PC-3 (cell line): Measurements from ENCODE around the gene RRAS. TPM values are rescaled to one million over a fixed set of nuclear protein-coding genes. Genes with fewer than 3 reads are reported as not detected.

Source experiments
- ATAC-seq: fragments of 200-7000 bp; cut with Tn5 transposase; 2 replicates; pipeline ENCODE4 v1.9.1; 2020; ENCODE audit warnings: mild to moderate bottlenecking, moderate library complexity
- BruUV-seq: library from RNA; stranded (reverse); fragments of 400-500 nt; replicated peaks from 2 replicates; lab custom pipeline; 2021; lab: Mats Ljungman, UMichigan
- CTCF ChIA-PET: fragments of 300-600 bp; sonication (Branson Sonifier 250); formaldehyde crosslinking; loops from one replicate; lab custom pipeline; 2022; ENCODE audit warnings: antibody characterized with exemption; lab: Charles Lee
- POLR2A ChIA-PET: fragments of 300-600 bp; sonication (Branson Sonifier 250); formaldehyde crosslinking; loops from one replicate; lab custom pipeline; 2022; ENCODE audit warnings: antibody characterized with exemption; ENCODE audit not compliant: unreplicated experiment; lab: Charles Lee
- DNase-seq: peaks from one replicate; pipeline ENCODE4 v3.0.0-alpha.2; 2015
- H2AFZ ChIP-seq: fragments of 300-600 bp; sonication (generic); 2 replicates; pipeline ENCODE4 v1.6.0; 2016; ENCODE audit warnings: antibody characterized with exemption, low read length
- H3F3A ChIP-seq: fragments of 300-600 bp; sonication (generic); one replicate; pipeline ENCODE4 v1.6.0; 2017; ENCODE audit warnings: antibody characterized with exemption, low read length, control low read depth, mild to moderate bottlenecking; ENCODE audit not compliant: unreplicated experiment
- H3K27ac ChIP-seq: fragments of 300-600 bp; sonication (generic); 2 replicates; pipeline ENCODE4 v1.5.1; 2016; ENCODE audit warnings: mild to moderate bottlenecking, low read length
- H3K27me3 ChIP-seq: fragments of 300-600 bp; sonication (generic); 2 replicates; pipeline ENCODE4 v1.6.1; 2016; ENCODE audit warnings: low read length, mixed read lengths
- H3K36me3 ChIP-seq: fragments of 300-600 bp; sonication (generic); 2 replicates; pipeline ENCODE4 v1.6.1; 2016; ENCODE audit warnings: low read depth, mixed run types, low read length, mixed read lengths
- H3K4me1 ChIP-seq: fragments of 300-600 bp; sonication (generic); 2 replicates; pipeline ENCODE4 v1.5.1; 2016; ENCODE audit warnings: low read length; ENCODE audit not compliant: insufficient read depth
- H3K4me2 ChIP-seq: fragments of 300-600 bp; sonication (generic); 2 replicates; pipeline ENCODE4 v1.6.0; 2016; ENCODE audit warnings: low read length
- H3K4me3 ChIP-seq: fragments of 300-600 bp; sonication (generic); 2 replicates; pipeline ENCODE4 v1.5.1; 2016; ENCODE audit warnings: mild to moderate bottlenecking, low read length, mixed read lengths
- H3K79me2 ChIP-seq: fragments of 300-600 bp; sonication (generic); 2 replicates; pipeline ENCODE4 v1.6.1; 2017; ENCODE audit warnings: low read length, mixed read lengths
- H3K9ac ChIP-seq: fragments of 300-600 bp; sonication (generic); 2 replicates; pipeline ENCODE4 v1.6.0; 2016; ENCODE audit warnings: mild to moderate bottlenecking, low read length
- H3K9me2 ChIP-seq: fragments of 300-600 bp; sonication (generic); replicated peaks from 2 replicates; pipeline ENCODE4 v1.6.1; 2016; ENCODE audit warnings: mixed run types, low read length, mixed read lengths
- H3K9me3 ChIP-seq: fragments of 300-600 bp; sonication (generic); 2 replicates; pipeline ENCODE4 v1.6.1; 2016; ENCODE audit warnings: low read length, mixed read lengths
- H4K20me1 ChIP-seq: fragments of 300-600 bp; sonication (generic); 2 replicates; pipeline ENCODE4 v1.6.1; 2016; ENCODE audit warnings: low read length, mixed read lengths
- EZH2 ChIP-seq: fragments of 300-600 bp; sonication (generic); IDR thresholded peaks from one replicate; pipeline ENCODE4 v1.6.1; 2017; ENCODE audit warnings: antibody characterized with exemption, mild to moderate bottlenecking, low read length; ENCODE audit not compliant: unreplicated experiment
- EZH2phosphoT487 ChIP-seq: fragments of 300-600 bp; sonication (generic); IDR thresholded peaks from 2 replicates; pipeline ENCODE4 v1.6.1; 2018; ENCODE audit warnings: mild to moderate bottlenecking, antibody characterized with exemption, low read length, borderline replicate concordance
- intact Hi-C: fragments of 100-400 bp; cut with micrococcal nuclease; formaldehyde crosslinking; loops from 2 replicates; pipeline ENCODE4 v1.9.0; 2023
- total RNA-seq: library from RNA; depleted of rRNA; stranded (reverse); fragments of >200 nt; gene quantifications from 2 replicates; pipeline ENCODE4 v1.2.3, GENCODE V29; 2014
- TF ChIP-seq, protein P1 (sequence below): fragments of 300-600 bp; sonication (generic); conservative IDR thresholded peaks from 2 replicates; pipeline ENCODE4 v1.5.1; 2017; ENCODE audit warnings: antibody characterized with exemption, low read depth, mild to moderate bottlenecking, low read length

RRAS gene
- total RNA-seq, 1 experiment from 2014 or later, result 32.0 TPM

DNA sequence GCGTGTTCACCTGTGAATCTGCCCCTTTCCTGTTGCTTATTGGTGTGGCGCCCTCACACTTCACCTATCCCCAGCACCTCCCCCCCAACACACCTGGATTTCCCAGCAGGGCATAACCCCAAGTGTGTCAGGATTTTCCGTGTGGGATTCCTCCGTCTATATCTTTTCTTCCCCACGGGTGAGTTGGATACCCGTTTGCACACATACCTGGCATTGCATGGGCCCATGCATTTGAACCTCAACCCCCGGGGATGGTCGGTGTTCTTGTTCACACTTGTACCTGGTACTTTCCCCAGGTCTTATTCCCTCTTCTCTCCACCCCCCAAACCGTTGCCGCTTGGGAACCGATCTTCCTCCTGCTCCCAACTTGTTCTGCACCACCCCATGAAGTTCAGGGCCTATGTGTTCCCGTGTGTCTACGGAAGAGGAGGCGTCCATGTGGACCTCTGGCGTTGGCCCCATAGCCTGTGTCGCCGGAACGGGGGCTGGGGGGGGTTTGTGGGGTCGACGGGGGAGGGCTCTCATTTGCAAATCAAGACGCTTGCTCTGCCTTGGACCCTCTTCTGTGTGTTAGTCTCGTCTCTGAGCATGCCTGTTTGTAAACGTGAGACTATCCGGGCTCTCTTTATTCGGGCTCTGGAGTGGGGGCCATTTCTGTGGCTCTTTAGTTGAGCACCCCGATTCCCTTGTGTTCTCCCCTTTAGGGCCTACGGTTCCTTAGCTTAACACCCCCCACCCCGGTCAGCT, 47.3 kb downstream of the RRAS start:
- DNase-seq, result peak; percentile 55
- Histone ChIP-seq H3K4me1 (peaks cover 7% of the 10 kb centered on the region; the same call in 1 of the 2 replicates), H3K27ac (peak overlapping the region; percentile 87), H2AFZ (peak overlapping the region; percentile 72; the same call in 1 of the 2 replicates), H3F3A (no peaks in the 10 kb centered on the region), H3K27me3 (no peaks in the 10 kb centered on the region), H3K4me3 (peak overlapping the region; percentile 99), H3K4me2 (peak overlapping the region; percentile 91), H3K9ac (peak overlapping the region; percentile 95), H4K20me1 (peaks cover 6% of the 10 kb centered on the region; the same call in 1 of the 2 replicates), H3K79me2 (peaks cover 51% of the 10 kb centered on the region), H3K36me3 (peaks cover 25% of the 10 kb centered on the region; the same call in 1 of the 2 replicates), H3K9me2 (no peaks in the 10 kb centered on the region), H3K9me3 (no peaks in the 10 kb centered on the region)
- POLR2A ChIA-PET, result interaction anchor here (0.6 kb wide), 1 partner anchor 48 kb away, joined by 3 read pairs; the partner anchor contains the start of gene RRAS
- CTCF ChIA-PET, result no interaction called here
- TF ChIP-seq EZH2phosphoT487, result no peak
- TF ChIP-seq EZH2, result no peak
- TF ChIP-seq, protein P1, sequence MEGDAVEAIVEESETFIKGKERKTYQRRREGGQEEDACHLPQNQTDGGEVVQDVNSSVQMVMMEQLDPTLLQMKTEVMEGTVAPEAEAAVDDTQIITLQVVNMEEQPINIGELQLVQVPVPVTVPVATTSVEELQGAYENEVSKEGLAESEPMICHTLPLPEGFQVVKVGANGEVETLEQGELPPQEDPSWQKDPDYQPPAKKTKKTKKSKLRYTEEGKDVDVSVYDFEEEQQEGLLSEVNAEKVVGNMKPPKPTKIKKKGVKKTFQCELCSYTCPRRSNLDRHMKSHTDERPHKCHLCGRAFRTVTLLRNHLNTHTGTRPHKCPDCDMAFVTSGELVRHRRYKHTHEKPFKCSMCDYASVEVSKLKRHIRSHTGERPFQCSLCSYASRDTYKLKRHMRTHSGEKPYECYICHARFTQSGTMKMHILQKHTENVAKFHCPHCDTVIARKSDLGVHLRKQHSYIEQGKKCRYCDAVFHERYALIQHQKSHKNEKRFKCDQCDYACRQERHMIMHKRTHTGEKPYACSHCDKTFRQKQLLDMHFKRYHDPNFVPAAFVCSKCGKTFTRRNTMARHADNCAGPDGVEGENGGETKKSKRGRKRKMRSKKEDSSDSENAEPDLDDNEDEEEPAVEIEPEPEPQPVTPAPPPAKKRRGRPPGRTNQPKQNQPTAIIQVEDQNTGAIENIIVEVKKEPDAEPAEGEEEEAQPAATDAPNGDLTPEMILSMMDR, result no peak
- ATAC-seq, result no peak
- TSS peak; percentile 70 for BruUV-seq
- intact Hi-C loops, result loop anchor here (1.0 kb wide), 1 partner anchor 22 kb away; no protein-coding TSS in a partner anchor

DNA sequence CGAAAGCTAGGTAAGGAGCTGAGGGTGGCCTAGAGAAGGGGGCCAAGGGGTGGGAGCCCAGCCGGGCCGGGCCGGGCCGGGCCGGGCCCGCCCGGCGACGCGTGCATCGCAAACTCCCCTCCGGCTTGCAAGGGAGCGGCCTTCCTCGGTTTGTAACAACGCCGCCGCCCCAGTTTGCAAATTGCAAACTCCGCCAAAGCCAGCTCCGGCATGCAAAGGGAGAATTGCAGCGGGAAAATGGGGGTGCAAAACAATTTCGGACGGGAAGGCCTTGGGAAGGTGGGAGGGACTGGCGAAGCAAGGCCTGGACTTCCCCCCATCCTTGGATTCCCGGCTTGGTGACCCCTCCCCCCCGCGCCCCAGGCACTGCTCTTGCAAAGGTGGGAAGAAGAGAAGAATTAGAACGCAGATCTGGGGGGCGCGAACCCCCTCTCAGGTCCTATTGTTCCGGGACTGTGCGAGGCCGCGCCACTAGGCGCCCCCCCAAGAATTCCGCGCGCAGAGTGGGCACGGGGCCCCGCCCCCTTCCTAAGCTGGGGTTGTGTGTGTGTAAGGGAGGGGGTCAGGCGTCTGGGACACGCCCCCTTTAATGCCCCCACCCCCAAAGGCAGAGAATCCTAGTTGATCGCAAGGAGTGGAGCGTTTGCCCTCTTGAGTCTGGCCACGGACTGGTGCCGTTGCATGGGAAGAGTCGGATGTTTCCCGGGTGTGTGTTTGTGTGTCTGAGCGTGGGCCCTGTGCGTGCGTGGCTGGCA, 48.0 kb downstream of the RRAS start:
- Histone ChIP-seq H3K36me3 (peaks cover 22% of the 10 kb centered on the region; the same call in 1 of the 2 replicates), H3K4me2 (peak overlapping the region; percentile 91), H3K27ac (peak overlapping the region; percentile 87), H3F3A (no peaks in the 10 kb centered on the region), H3K4me1 (peaks cover 7% of the 10 kb centered on the region; the same call in 1 of the 2 replicates), H3K27me3 (no peaks in the 10 kb centered on the region), H3K4me3 (peak overlapping the region; percentile 99), H2AFZ (peak overlapping the region; percentile 72), H3K9me2 (no peaks in the 10 kb centered on the region), H3K79me2 (peaks cover 46% of the 10 kb centered on the region), H4K20me1 (peaks cover 6% of the 10 kb centered on the region; the same call in 1 of the 2 replicates), H3K9me3 (no peaks in the 10 kb centered on the region), H3K9ac (peak overlapping the region; percentile 95)
- ChIA-PET CTCF (interaction anchor here (0.6 kb wide), 1 partner anchor 22 kb away, joined by 9 read pairs; no protein-coding TSS in a partner anchor), POLR2A (interaction anchor here (0.6 kb wide), 1 partner anchor 22 kb away, joined by 3 read pairs; no protein-coding TSS in a partner anchor)
- DNase-seq (peak; percentile 57), ATAC-seq (peak; percentile 3)
- TF ChIP-seq, protein P1, result no peak
- TF ChIP-seq EZH2, result no peak
- TF ChIP-seq EZH2phosphoT487, result no peak
- BruUV-seq, result TSS peak; percentile 4
- intact Hi-C loops, result loop anchor here (2.0 kb wide), 2 partner anchors 73 to 85 kb away; partner anchors contain the start of genes BCL2L12, IRF3 and PRMT1
